GM18508 (cell line): Measurements from ENCODE around the gene ZFYVE28.

Experiments used
- ATAC-seq: cut with Tn5 transposase; IDR thresholded peaks from one replicate; pipeline ENCODE4 v1.9.1; 2021; ENCODE audit warnings: moderate number of reproducible peaks; ENCODE audit not compliant: insufficient read depth, unreplicated experiment

The ZFYVE28 gene

DNA sequence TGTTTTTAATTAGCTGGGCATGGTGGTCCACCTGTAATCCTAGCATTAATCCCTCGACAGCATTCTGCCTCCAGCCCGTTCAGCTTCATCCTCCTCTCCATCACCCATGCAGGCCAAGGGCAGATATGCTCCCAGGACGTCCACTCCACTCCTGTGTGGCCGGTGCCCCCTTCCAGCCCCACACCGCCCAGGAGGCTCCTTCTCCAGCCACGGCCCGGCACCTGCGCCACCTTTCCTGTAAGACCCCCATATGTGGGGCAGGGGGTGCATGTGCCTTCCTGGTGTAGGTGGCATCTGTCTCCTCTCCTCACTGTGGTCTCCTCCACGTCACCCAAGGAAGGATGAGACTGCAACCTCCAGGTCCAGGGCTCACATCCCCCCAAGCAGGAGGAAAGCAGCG lies 99.6 kb downstream of the ZFYVE28 start:
- ATAC-seq = no peak

DNA sequence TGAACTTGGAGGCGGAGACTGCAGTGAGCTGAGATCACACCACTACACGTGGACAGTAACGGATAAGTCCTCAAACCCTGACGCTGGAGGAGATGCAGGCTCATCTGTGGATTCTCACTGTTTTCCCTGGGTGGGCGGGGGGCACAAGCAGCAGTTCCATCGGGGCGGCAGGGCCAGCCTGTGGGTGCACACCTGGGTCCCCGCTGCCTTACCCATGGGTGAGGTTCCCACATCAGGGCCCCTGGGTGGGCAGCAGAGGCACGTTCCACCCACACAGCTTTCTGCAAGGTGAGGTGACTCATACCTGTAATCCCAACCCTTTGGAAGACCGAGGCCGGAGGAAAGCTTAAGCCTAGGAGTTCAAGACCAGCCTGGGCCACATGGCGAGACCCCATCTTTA lies 100.0 kb downstream of the ZFYVE28 start:
- no peak for ATAC-seq

DNA sequence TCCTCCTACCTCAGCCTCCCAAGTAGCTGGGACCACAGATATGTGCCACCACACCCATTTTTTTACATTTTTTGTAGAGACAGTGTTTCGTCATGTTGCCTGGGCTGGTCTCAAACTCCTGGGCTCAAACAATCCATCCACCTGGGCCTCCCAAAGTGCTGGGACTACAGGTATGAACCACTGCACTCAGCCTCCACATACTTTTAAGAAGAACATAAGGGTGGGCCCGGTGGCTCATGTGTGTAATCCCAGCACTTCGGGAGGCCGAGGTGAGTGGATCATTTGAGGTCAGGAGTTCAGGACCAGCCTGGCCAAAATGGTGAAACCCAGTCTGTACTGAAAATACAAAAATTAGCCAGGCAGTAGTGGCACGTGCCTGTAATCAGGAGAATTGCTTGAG lies 105.1 kb downstream of the ZFYVE28 start:
- ATAC-seq = no peak

GRCh38 chr4:2306773-2307410 lies 111.6 kb downstream of the ZFYVE28 start:
- ATAC-seq = no peak

- ATAC-seq = no peak
These were observed 112.5 kb downstream of the ZFYVE28 start for GRCh38 chr4:2305766-2306501.

DNA sequence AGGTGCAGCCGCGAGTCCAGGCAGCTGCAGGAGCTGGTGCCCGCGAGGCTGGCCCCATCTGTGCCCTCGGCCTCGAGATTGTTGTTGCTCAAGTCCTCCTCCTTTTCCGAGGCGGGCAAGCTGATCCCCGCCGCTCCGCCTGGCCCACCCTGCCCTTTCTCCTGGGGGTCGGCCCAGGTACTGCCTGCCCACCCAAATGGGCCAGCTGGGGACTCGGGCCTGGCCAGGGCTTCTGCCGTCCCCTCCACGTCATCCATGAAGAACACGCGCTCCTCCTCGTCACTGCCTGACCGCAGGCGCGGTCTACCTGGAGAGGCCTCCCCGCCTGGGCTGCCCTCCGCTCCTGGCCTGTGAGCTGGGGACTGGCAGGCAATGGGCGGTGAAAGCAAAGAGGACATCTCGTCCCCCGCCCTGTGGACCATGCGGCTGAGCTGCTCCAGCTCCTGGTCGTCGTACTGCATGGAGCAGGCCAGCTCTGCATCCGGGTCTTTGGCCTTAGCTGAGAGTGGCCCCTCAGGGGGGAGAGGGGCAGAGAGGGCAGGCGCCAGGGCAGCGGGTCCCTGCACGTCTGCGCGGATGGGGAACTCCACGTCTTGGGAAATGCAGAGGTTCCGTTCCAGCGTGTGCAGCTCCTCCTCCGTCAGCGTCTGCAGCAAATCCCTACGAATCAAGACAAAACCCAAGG lies 113.4 kb downstream of the ZFYVE28 start:
- ATAC-seq = no peak

GRCh38 chr4:2304321-2304876 lies 114.0 kb downstream of the ZFYVE28 start:
- ATAC-seq = no peak

- ATAC-seq = no peak
These were observed 114.6 kb downstream of the ZFYVE28 start for GRCh38 chr4:2303686-2304320.

DNA sequence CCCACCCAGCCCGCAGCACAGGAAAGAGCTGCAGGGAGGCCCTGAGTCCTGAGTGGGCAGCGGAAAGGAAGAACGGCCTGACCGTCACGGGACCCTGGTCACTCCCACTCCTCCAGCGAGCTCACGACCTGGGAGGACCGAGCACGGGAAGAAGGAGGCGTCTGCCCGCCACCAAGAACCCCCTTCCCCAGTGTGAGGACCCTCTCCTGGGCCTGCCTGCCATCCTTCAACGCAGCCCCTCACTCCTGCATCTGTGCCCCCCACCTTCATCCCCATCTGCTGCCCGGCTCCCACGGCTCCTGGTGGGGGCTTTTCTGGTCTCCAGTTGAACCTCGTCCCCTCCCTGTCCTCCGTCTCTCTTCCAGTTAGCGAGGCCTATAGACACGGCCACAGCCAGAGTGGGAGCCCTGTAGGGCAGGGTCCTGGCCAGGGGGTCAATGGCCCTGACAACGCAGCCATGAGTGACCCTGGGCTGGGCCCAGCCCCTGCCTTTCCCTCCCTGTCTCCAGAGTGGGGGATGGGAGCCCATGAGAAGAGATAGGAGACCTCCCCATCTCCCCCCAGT lies 115.2 kb downstream of the ZFYVE28 start:
- ATAC-seq = no peak

DNA sequence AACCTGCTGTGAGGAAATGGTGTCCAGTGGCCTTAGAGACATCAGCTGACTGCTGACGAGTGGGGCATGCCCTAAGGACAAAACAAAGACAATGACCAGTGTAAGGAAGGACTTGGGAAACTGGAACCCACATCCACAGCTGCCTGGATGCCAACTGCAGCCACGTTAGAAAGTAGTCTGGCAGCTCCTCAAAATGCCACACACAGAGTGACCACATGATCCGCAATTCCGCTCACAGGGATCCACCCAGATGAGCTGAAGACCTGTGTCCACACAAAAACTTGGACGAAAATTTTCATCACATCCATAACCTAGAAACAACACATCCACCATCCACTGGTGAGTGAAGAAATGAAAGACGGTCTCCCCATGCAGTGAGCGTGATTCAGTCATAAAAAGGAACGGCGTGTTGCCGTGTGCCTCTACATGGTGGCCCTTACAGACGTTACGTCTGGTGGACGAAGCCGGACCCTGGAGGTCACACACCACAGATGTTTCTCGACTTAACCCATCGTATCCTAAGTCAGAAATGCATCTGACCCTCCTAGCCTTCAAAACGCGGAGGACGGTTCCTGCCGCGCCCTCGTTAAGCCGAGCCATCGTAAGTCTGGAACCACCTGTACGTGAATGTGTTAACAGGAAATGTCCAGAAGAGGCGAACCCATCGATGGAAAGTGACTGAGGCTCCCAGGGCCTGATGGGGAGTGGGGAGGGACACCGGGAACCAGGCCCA lies 115.9 kb downstream of the ZFYVE28 start:
- ATAC-seq = no peak

DNA sequence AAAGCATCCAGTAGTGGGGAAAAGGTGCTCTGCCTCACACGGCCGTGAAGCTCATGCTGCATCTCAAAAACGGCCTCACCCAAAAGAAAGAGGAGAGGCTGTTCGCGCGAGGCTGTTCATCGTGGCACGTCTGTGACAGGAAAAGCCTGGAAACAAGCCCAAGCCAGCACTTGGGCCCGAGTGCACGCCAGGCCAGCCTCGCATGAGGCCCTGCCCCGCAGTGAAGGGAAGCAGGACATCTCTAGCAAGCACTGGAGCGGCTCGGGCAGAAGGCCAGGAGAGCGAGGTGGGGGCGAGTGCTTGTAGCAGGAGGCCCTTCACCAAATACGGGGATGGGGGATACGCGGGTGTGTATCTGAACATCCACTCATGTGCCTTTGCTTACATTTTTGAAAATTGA lies 116.6 kb downstream of the ZFYVE28 start:
- ATAC-seq = no peak

DNA sequence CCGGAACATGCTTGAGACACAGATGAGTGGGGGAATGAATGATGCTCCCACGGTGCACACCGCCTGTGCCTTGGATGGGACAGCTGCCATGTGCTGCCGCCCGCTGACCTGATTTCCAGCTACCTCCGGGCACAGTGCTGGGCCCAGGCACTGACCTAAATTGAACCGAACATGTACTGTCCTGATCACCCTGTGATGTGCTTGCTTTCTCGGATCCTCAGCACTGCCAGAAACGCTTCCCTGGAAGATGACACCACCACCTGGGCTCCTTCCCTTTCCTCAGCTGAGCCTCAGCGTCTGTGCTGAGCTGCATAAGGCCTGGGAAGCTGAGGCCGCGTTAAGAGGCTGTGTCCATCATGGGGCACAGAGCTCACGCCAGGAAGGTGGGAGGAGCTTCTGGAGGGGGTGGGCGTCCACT lies 117.2 kb downstream of the ZFYVE28 start:
- no peak for ATAC-seq

DNA sequence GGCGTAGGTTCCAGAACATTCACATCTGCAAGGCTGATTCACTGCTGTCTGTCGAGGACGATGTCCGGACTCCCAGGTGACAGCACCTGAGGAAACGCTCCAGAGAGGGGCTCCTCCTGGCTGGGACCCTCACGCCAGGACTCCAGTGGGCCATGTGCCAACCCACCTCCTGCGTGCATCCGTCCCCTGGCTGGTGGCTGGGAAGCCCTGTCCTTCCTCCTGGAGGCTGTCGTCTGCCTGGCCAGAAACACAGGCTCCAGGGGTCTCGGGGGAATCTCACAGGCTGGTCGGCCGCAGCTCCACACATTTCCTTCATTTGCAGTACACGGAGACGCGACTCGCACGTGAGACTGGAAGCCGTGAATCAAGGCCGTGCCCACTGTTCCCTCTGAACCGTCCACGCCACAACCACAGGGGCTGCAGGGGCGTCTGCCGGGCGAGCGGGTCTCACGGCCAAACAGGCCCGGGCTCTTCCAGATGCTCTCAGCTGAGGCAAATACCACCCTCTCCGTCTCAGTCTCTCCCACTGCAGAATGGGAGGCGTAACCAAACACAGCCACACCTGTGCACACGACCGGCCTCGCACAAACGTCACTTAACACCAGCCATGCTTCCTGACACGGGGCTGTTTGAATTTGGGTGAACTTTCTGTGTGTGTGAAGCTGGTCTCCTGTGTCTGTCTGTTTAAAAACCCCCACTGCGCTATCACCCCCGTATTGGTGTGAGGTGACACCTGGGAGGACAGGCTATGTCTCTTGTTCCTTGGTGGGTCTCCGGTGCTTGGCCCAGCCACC lies 117.8 kb downstream of the ZFYVE28 start:
- ATAC-seq = no peak

DNA sequence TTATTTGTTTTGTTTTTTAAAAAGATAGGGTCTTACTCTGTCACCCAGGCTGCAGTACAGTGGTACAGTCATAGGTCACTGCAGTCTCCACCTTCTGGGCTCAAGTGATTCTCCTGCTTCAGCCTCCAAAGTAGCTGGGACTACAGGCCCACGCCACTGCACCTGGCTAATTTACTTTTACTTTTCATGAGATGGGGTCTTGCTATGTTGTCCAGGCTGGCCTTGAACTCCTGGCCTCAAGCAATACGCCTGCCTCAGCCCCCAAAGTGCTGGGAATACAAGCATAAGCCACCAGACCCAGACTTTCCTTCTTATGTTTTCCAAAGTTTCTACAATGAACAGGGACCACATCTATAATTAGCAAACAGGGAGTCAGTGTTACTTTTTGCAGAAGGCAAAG lies 118.7 kb downstream of the ZFYVE28 start:
- no peak for ATAC-seq

- ATAC-seq = no peak
These were observed 119.9 kb downstream of the ZFYVE28 start for GRCh38 chr4:2298532-2298991.

DNA sequence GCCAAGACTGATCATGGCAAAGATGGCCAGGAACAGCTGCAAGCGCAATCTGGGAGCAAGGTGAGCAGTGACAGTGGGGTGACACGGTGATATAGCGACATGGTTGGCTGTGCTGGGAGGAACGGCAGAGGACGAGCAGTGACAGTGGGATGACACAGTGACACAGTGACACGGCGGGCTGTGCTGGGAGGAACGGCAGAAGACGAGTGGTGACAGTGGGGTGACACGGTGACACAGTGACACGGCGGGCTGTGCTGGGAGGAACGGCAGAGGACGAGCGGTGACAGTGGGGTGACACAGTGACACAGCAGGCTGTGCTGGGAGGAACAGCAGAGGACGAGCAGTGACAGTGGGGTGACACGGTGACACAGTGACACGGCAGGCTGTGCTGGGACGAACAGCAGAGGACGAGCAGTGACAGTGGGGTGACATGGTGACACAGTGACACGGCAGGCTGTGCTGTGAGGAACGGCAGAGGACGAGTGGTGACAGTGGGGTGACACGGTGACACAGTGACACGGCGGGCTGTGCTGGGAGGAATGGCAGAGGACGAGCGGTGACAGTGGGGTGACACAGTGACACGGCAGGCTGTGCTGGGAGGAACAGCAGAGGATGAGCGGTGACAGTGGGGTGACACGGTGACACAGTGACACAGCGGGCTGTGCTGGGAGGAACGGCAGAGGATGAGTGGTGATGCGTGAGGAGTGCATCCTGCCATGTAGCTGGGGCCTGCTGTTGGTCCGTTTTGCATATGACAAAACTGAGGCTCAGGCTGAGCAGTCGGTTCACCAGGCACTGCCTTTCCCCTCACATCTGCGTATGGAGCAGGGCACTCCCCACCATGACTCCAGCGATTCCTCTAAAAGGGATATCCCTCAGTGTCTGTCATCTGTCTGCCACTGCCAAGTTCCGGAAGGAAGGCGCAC lies 120.6 kb downstream of the ZFYVE28 start:
- no peak for ATAC-seq

DNA sequence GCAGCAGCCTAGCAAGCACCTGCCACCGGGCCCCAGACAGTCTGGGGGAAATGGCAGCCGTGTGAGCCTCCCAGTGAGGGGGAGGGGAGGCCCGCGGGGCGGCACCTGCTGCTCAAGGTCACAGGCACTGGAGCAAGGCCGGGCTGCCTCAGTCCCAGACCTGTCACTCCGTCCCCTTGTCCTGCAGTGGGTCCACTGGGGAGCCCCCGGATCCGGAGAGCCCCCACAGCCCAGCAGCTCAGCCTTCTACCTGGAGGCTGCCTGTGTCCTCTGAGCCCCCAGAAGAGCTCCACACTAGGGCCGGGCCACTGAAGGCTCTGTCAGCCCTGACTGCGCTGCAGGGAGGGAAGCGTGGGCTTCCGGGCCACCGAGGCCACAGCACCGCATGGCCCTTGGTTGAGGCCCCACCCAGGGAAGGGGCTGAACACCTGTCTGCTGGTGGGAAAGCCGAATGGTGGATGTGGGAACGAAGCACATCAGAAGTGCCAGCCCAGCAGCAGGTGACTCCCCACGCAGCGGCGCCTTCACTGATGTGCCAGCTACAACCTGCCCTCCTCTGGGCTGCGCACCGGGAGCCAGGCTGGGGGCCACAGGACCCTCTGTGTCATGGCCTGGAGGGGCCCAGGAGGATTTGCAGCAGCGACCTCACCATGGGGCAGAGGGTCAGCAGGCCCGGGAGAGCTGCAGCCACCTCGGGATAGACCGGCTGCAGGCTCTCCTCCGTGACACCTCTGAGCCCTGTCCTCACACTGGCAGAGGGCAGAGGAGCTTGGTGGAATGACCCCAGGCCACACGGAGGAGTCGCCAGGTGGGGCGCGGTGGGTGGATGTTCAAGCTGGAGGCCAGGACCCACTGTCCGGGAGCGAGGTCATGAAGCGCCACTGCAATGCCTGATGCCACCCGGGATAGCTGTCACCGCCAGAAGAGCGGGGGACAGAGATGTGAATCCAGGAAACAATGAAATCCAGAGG lies 121.5 kb downstream of the ZFYVE28 start:
- no peak for ATAC-seq
